HG03097 (cell line): ENCODE results near the gene CCDC90B.

Experiments
- ATAC-seq: cut with Tn5 transposase; IDR thresholded peaks from one replicate; pipeline ENCODE4 v1.9.1; 2021; ENCODE audit not compliant: unreplicated experiment, low FRiP score

The CCDC90B gene

GRCh38 chr11:83241291-83241946 lies 44.7 kb downstream of the CCDC90B start:
- ATAC-seq = no peak

- no peak for ATAC-seq
Measured at GRCh38 chr11:83238111-83238510, 48.1 kb downstream of the CCDC90B start.

- no peak for ATAC-seq
Measured at GRCh38 chr11:83235825-83236224, 50.3 kb downstream of the CCDC90B start.

- ATAC-seq = no peak
Measured at GRCh38 chr11:83223457-83223856, 62.7 kb downstream of the CCDC90B start.

GRCh38 chr11:83222499-83222898 lies 63.7 kb downstream of the CCDC90B start:
- ATAC-seq = no peak

GRCh38 chr11:83221694-83222093 lies 64.5 kb downstream of the CCDC90B start:
- no peak for ATAC-seq

- ATAC-seq = no peak
Measured at GRCh38 chr11:83220260-83220659, 65.9 kb downstream of the CCDC90B start.

- no peak for ATAC-seq
Measured at GRCh38 chr11:83219095-83219494, 67.1 kb downstream of the CCDC90B start.
